Measurements from ENCODE around the gene HS6ST2.

The HS6ST2 gene

GRCh38 chrX:132671229-132671641, 287.2 kb downstream of the HS6ST2 start:
- no peak for FAIRE-seq

DNA sequence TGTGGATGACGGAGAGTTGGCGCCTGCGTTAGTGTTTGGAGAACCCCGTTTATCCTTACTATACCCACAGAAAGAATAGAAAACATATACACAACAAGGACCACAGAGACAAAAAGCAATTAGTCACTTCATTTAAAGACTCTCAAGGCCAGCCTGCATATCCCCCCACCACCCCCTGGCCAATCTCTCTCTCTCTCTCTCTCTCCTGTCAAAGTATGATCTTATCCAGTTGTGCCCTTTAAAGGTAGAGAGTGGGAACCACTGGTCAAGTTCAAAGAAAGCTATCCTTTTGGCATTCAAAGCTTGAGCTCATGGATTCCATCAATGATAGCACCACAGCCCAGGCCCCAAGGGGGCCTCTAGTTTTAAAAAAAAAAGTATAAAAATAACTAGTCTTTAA, 289.3 kb downstream of the HS6ST2 start:
- no peak for FAIRE-seq

DNA sequence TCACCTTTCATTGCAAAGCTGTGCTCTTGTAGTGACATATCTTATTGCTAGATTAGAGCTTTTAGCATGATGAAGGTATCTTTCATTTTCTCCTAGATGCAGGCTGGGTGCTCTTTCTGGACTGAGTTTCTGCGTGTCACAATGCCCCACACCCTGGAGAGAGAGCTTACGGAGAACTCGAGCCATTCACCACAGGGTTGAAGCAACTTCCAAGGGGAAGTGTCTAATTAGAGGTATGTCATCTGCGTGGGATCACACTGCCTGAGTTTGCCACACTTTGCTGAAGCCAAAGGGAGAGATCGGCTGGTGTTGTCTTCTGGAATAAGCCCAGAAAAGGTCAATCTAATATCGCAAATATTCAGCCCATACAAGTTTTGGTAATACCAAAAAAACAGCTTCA, 290.3 kb downstream of the HS6ST2 start:
- FAIRE-seq, result no peak

GRCh38 chrX:132665676-132666075, 292.8 kb downstream of the HS6ST2 start:
- FAIRE-seq, result no peak

- FAIRE-seq, result no peak
Observed at GRCh38 chrX:132664273-132664672, 294.2 kb downstream of the HS6ST2 start.

DNA sequence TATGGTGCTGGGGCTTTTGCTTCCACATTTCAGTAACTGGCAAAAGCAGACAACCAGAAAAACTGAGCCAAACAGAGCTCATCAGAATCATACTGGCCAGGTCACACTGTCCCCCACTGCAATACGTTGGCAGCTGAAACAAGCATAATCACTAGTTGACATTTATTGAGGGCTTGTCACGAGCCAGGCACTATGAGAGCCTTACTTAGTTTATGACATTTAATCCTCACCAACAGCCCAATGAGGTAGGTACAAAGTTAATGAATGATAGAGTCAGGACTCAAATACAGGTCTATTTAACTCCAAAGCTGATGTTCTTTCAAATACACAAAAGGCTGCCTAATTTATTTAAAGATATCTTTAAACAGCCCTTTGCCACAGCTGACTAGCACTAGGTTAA, 295.6 kb downstream of the HS6ST2 start:
- no peak for FAIRE-seq

- no peak for FAIRE-seq
Observed at GRCh38 chrX:132657876-132658275, 300.6 kb downstream of the HS6ST2 start.

DNA sequence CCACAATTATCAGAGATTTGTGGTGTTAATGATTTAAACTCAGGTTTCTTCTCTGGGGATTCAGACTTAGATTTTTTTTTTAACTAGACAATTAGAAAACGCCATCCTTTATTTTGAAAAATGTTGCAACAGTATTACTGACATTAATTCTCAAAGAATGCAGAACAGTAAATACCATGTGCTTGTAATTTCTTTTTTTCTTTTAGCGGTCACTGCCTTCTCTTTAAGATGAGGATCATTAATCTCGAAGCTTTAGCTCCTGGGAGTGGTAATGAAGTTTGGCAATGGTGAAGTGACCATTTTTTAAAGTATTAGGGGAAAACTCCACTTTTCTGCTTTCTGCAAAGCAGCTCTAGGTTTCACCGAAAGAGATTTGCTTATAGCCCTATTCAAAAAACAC, 305.6 kb downstream of the HS6ST2 start:
- no peak for FAIRE-seq

- FAIRE-seq, result no peak
Observed at GRCh38 chrX:132651421-132652086, 306.9 kb downstream of the HS6ST2 start.

DNA sequence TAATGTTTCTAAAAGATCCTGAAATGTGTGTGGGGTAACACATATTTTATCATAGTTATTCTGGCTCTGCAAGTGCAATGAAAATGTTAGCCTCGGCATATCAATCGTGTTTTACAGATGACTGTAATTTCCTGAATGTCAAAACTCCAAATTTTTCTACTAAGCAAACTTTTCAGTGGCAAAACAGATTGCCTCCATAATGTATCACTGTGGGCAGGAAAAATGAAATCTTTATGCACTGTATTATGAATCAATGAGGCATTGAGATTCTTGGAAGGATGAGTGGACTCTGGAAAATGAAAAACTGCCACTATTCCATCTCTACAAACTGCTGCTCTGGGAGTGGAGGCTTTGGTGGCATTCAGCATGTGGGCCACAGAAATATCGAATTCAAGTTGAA, 309.5 kb downstream of the HS6ST2 start:
- no peak for FAIRE-seq

GRCh38 chrX:132639446-132639845, 319.0 kb downstream of the HS6ST2 start:
- FAIRE-seq, result no peak

DNA sequence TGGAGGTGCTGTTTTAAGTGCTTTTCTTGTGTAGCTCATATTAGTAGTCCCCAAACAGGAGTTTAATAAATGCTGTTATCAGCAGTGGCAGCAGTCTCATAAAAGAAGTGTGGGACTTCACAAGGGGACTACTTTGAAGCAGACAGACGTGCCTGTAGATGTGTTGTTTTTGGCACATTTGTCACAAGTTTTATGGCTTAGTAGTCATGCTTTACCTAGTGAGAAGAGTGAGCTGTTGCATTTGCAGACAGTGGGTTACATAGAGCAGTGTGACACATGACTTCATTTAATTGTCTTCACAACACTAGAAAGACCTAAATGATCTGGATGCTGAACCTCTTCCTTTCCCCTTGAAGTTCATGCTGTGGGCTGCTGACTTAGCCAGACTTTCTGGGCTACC, 320.1 kb downstream of the HS6ST2 start:
- no peak for FAIRE-seq

GRCh38 chrX:132636080-132636479, 322.3 kb downstream of the HS6ST2 start:
- no peak for FAIRE-seq

GRCh38 chrX:132634521-132634920, 323.9 kb downstream of the HS6ST2 start:
- FAIRE-seq, result no peak

DNA sequence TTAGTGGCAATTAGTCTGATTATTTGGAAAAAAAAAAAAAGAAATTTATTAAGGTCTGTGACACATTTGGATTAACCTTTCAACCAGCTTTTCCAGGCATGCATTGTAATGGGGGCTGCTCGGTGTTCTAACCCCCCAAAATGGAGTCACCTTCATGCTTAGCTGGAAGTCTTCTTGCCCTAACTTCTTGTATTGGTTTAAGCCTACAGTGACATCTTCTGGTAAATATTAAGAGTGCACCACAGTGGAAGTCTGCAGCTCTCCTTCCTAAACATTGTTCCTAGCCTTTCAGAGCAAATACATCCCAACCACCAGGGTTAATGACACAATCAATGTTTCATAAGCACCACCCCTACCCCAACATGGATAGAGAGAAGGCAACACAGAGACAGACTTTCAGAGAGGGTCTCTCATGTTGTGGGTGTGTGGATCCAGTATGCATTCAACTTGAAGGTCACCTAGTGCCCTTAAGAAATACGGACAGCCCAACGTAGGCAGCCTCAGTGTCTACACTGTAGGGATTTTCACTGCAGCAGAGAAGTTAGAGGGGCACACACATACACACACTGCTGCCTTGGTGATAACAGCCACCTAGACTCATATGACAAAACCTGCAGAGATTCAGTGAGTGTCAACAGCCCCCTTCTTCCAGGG, 326.7 kb downstream of the HS6ST2 start:
- FAIRE-seq, result no peak

DNA sequence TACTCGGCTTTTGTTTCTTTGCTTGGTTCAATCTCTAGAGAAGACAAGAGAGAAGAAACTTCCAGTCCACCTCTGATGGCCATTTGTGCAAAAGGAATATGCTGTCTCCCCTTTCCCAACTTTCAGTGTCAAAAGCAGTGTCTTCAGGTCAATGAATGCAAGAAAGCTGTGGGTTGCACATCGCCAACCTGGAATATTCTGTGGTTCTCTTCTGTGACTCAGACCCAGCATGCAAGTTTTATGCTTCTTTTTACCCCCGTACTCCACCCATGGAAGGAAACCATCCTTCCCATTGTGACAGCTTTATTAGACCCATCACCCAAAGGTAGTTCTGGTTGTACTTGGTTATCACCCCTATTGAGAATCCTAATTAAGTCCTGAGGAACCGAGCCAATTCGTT, 334.0 kb downstream of the HS6ST2 start:
- FAIRE-seq, result no peak

DNA sequence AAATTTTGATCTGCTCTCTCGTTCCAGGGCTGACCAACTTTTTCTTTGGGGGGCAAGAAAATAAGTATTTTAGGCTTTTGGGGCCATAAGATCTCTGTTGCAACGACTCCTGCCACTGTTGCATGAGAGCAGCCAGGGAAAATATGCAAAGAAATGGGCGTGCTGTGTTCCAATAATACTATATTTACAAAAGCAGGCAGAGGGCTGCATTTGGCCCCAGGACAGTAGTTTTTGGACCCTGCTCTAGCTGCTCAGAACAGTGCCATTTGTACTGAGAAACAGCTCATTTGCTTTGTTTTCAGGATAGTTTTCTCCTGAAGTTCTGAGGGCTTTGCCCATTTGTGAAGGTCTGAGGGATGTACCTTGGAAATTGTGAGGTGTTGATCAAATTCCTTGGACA, 334.5 kb downstream of the HS6ST2 start:
- no peak for FAIRE-seq

GRCh38 chrX:132623300-132623699, 335.1 kb downstream of the HS6ST2 start:
- FAIRE-seq, result no peak

DNA sequence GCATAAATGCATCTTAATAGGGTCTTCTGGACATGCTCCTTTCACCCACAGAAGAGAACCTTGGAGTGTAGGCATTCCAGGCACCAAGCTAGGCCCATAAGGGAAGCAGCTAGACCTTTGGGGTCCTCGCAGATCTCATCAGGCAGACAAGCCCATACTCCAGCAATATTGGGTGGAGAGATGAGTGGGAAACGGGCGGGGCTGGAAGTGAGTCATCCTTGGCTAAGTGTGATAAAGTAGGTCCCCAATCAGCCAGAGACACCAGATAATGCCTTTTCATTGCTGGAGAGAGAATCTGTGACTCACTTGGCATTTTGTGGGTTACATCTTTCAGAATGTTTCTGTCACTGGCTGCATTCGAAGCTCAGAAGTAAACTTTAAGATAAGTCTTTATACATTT, 336.3 kb downstream of the HS6ST2 start:
- no peak for FAIRE-seq

- FAIRE-seq, result no peak
Observed at GRCh38 chrX:132618810-132619209, 339.6 kb downstream of the HS6ST2 start.

DNA sequence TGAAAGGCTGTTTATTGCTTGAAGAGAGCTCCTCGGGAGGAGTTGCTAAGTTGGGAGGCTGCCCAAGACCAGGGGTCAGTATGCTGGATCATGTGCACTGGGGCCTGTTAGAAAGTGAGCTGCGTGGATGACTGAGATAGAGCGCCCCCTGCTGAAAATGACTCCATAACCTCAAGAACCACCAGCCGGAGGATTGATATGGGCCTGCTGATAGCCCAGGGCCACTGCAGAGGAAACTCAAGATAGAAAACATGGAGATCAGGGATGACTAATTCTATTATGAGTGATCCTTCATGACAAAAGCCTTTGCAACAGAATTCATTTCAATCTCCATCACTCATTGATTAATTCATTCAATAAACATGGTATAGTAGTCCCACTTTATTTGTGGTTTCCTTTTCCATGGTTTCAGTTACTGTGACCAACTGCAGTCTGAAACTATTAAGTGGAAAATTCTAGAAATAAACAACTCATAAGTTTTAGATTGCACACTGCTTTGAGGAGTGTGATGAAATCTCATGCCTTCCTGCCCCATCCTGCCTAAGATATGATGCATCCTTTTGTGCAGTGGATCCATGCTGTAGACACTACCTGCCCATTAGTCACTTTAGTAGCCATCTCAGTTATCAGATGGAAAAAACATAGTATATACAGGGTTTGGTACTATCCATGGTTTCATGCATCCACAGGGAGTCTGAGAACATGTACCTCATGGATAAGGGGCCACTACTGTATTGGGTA, 342.9 kb downstream of the HS6ST2 start:
- no peak for FAIRE-seq

GRCh38 chrX:132614297-132614696, 344.1 kb downstream of the HS6ST2 start:
- FAIRE-seq, result no peak

DNA sequence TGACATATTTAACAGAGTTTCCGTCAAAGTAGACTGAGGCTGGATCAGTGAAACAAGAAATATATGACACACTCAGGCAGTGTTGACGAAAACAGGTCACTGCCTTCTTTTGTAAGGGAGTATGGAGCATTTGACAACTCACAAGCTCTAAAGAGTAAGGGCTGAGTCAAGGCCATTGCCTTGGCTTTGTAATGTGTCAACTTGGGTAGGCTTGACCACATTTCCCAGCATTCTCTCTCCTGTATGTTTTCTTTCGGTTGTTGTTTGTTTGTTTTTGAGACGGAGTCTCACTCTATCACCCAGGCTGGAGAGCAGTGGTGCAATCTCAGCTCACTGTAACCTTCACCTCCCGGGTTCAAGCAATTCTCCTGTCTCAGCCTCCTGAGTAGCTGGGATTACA, 344.6 kb downstream of the HS6ST2 start:
- no peak for FAIRE-seq

All from TTC549 (cell line).